GM19035 (cell line): ENCODE measurements around the gene SOX4.
"Not testable (repeated sequence)": the region's sequence is repeated elsewhere in the genome, so short reads cannot be mapped to it uniquely, and the experiment has no call there.

Source experiments
- ATAC-seq: cut with Tn5 transposase; IDR thresholded peaks from one replicate; pipeline ENCODE4 v1.9.1; 2021; ENCODE audit not compliant: unreplicated experiment

The SOX4 gene

GRCh38 chr6:21593412-21593926 is at the start of gene SOX4:
Gene SOX4, plus strand, starts transcription at chr6:21593751. Its CDS starts 784 bp downstream, at chr6:21594535.
- ATAC-seq: peak; percentile 66

GRCh38 chr6:21552286-21552685 is 41.3 kb upstream of the SOX4 start:
- ATAC-seq: not testable (repeated sequence)

GRCh38 chr6:21554286-21554685 is 39.3 kb upstream of the SOX4 start:
- no peak for ATAC-seq

GRCh38 chr6:21555197-21555596 is 38.4 kb upstream of the SOX4 start:
- ATAC-seq: no peak

- no peak for ATAC-seq
Observed at GRCh38 chr6:21556511-21556910, 37.0 kb upstream of the SOX4 start.

GRCh38 chr6:21556968-21557721 is 36.4 kb upstream of the SOX4 start:
- no peak for ATAC-seq

- ATAC-seq: no peak
Observed at GRCh38 chr6:21559238-21559637, 34.3 kb upstream of the SOX4 start.

GRCh38 chr6:21560249-21560648 is 33.3 kb upstream of the SOX4 start:
- no peak for ATAC-seq

- no peak for ATAC-seq
Observed at GRCh38 chr6:21565431-21565830, 28.1 kb upstream of the SOX4 start.

- ATAC-seq: no peak
Observed at GRCh38 chr6:21578523-21578922, 15.0 kb upstream of the SOX4 start.

- ATAC-seq: no peak
Observed at GRCh38 chr6:21582651-21583050, 10.9 kb upstream of the SOX4 start.

GRCh38 chr6:21586300-21586699 is 7.3 kb upstream of the SOX4 start:
- no peak for ATAC-seq

- peak; percentile 6 for ATAC-seq
Observed at GRCh38 chr6:21586740-21587178, 6.8 kb upstream of the SOX4 start.

GRCh38 chr6:21587179-21587960 is 6.2 kb upstream of the SOX4 start:
- peak; percentile 37 for ATAC-seq

GRCh38 chr6:21587961-21588480 is 5.5 kb upstream of the SOX4 start:
- ATAC-seq: peak; percentile 38

- ATAC-seq: peak; percentile 35
Observed at GRCh38 chr6:21588481-21589351, 4.8 kb upstream of the SOX4 start.

GRCh38 chr6:21589352-21590345 is 3.9 kb upstream of the SOX4 start:
- ATAC-seq: peak; percentile 27

GRCh38 chr6:21590346-21590745 is 3.2 kb upstream of the SOX4 start:
- ATAC-seq: no peak

GRCh38 chr6:21591446-21591845 is 2.1 kb upstream of the SOX4 start:
- ATAC-seq: no peak

GRCh38 chr6:21592953-21593352 is 598 bp upstream of the SOX4 start:
- ATAC-seq: no peak
